Activated CD4-positive, alpha-beta T cell treated with anti-CD3 and anti-CD28 coated beads, Interleukin-2, Interleukin-4, amounts not matched to agents 100 ng/mL and 50 ng/mL, durations not matched to agents 16 hours and 8 hours (primary cell): ENCODE data around the gene NUDT4.
"Not testable (repeated sequence)": the region's sequence is repeated elsewhere in the genome, so short reads cannot be mapped to it uniquely, and the experiment has no call there.

ENCODE experiments used
- DNase-seq: peaks from one replicate; pipeline ENCODE4 v3.0.0-alpha.2; 2020; ENCODE audit warnings: low spot score

The NUDT4 gene

DNA sequence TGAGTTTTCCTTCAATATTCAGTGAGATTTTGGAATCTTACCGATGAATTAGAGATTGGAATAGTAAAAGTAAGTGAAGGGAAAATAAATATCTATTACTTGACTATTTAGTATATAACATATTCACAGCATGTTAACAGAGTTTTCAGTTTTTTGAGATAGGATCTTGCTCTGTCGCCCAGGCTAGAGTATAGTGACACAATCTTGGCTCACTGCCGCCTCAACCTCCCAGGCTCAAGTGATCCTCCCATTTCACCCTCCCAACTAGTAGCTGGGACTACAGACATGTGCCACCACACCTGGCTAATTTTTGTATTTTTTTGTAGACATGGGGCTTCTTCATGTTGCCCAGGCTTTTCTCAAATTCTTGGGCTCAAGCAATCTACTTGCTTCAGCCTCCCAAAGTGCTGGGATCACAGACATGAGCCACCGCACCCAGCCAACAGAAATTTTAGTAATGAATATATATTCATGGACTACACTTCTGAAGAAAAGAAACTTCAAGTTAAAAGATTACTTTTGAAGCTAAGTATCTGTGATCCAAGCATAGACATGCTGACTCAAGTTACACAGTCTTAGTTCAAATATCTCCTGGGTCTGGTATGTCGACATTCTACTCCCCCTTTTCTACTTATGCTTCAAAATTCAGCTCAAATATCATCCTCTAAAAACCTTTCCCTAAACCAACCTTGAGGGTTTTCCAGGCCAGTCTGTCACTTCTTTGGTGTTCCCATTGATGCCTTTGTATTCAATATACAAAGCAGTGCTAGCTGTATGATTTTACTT is 50.2 kb downstream of the NUDT4 start:
- no peak for DNase-seq

- DNase-seq: no peak
These were observed 51.7 kb downstream of the NUDT4 start for GRCh38 chr12:93429448-93429847.

GRCh38 chr12:93429852-93430251 is 52.1 kb downstream of the NUDT4 start:
- no peak for DNase-seq

GRCh38 chr12:93430280-93430679 is 52.6 kb downstream of the NUDT4 start:
- no peak for DNase-seq

DNA sequence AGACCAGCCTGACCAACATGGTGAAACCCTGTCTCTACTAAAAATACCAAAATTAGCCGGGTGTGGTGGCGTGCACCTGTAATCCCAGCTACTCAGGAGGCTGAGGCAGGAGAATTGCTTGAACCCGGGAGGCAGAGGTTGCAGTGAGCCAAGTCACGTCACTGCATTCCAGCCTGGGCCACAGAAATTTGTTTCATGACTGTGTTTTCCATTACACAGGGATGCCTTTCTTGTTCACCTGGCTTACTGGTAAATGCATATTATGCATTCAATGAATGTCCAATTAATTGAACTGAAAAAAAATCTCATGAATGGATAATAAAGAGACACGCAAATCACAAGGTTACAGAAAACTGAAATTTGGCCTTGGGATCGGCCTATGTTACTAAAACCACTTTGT is 54.3 kb downstream of the NUDT4 start:
- not testable (repeated sequence) for DNase-seq

DNA sequence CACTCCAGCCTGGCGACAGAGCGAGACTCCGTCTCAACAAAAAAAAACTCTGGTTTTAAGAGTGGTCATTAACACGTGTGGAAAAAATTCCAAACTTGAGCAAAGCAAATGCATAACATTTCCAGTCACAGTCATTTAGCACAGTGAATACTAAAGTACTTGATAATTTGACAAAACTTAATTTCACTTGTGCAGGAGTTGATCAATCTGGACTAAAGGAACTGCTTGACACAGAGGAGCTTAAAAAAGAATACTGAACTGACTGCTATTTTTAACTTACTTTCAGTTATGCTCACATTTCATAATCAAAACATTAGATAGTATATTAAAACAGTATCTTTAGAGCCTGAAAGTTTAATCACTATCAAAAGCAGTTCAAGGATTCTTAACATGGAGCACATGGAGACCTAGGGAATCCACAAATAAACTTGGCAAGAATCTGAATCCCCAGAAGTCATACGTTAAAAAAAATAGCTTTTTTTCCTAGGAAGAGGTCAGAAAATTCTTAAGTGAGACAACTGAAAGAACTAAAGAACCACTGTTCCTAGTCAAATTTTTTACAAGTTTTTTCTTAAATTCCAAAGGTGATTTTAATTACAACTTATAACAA is 56.6 kb downstream of the NUDT4 start:
- DNase-seq: no peak

DNA sequence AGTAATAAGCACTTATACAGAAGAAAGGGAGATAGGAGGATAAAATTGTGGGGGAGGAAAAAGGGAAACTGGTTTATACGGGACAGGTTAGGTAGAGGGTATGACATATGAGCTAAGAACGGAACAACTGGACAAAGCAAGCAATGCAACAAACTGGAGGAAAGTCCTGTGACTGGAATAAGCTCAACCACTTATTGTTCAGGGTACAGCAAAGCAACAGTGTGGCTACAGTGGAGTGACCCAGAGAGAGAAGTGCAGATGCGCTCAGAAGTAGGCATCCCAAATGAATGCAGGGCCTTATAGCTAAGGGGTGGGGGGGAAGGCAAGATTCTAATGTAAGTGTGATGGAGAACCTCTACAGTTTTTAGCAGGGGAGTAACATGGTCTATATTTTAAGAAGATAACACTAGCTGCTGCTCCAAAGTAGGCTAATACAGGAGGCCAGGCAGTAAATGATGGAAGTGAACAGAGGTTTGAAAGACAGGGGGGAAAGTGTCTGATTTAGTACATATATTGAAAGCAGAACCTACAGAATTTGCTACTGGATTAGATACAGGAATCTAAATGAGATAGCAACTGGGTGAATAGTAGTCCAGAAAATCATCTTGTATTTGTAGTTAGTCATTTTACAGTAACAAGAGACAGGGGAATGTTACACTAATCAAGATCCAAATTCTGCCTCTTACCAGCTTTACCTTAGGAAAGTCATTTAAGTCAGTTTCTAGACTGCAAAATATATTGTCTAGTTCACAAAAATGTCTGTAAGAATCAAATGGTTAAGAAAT is 60.7 kb downstream of the NUDT4 start:
- DNase-seq: no peak

- DNase-seq: no peak
These were observed 62.5 kb downstream of the NUDT4 start for GRCh38 chr12:93440043-93440835.

DNA sequence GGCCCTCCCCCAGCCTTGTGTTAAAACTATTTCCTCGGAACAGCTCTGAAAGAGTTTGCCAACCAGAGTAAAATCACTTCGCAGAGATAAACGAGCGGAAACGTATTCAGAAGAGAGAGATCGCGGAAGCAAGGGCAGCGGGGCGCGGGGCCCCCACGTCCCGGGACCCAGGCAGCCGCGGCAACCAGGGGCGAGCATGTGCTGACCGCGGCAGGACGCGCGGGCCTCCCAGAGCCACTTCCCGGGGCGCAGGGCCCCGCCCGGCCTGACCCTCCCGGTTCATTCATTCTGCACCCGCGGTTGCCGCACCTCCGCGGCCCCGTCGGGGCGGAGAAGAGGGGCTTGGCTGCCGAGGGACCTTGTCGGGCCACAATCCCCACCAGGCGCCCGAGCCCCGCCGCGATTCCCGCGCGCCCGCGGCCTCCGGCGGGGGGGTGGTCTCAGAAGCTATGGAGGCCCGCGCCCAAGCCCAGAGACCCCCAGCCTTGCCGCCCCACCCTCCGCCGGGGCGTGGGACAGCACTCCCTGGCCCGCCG is 63.4 kb downstream of the NUDT4 start:
- no peak for DNase-seq

GRCh38 chr12:93441617-93442410 is 64.1 kb downstream of the NUDT4 start, which contains the start of gene UBE2N:
TSS of gene UBE2N (minus strand) at chr12:93441947. CDS start at chr12:93441884, 63 bp downstream.
- peak; percentile 96 for DNase-seq

DNA sequence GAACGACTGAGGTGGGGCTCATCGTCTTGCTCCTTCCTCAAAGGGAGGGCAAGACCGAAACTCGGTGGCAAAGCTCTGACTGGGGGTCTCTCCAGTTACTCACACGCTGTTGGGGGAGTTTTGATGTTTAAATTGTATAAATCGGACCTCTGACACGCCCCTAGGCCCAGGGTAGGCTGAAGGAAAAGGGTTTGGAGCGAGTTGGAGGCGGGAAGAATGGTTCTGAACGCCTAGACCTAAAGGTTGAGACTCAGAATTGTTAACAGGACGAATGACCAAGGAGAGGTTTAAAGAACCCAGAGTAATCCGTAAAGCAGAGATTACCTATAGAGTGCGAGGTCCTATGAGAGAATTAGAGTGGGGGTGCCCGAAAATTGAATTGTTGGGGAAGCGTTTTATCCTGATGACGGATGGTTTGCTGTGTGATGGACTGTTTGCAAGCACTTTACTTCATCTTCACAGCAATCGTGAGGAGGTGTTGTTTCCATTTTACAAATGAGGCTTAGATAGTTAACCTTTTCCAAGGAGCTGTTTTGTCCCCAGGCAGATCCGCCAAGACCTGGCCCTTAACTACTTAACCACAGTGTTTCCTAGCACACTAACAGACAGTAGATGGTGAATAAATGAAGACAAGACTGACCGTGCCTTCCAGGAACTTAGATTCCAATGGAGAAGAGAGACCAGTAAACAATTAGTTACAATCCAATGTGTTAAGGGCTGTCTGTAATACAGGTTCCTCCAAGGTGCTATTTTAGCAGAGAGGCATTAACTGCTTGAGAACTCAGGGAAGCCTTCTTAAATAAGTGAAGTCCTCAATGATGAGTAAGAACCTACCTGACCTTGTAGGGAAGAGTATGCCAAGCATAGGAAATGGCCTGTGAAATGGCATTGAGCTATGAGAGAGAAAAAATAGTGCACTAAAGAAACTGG is 65.0 kb downstream of the NUDT4 start:
- no peak for DNase-seq

GRCh38 chr12:93443576-93443975 is 65.9 kb downstream of the NUDT4 start:
- no peak for DNase-seq

DNA sequence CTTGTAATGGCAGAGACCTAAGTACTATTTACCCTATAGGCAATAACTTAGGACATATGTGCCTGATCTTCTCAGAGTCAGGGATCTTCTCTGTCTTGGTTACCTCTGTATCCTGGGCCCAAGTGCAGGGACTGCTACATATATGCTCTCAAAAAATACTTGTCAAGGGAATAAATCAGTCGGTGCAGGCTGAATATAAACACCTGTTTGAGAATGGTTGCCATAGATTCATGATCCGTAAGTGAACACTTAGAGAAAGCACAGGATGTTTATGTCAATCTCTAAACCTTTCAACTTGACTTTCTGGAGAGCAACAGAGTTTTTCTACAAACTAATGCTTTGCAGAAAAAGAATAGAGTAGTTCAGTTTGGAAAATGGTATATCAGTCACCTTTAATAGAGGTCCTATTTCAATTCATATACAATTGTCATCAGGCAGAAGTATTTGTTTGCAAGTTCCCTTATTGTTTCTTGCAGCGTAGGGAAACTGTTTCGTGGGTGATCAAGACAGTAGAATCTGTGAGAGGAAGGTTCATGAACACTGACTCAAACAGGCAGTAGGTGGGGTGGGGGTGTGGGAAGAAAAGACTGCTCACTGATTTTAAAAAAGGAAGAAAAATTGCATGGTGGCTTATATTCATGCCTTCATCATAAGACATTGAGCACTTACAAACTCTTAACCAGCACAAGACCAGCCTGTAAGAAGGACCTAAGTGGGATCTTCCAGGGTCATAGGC is 70.0 kb downstream of the NUDT4 start:
- no peak for DNase-seq

GRCh38 chr12:93448796-93449195 is 71.1 kb downstream of the NUDT4 start:
- DNase-seq: no peak

- DNase-seq: no peak
These were observed 71.6 kb downstream of the NUDT4 start for GRCh38 chr12:93449277-93449676.

- no peak for DNase-seq
These were observed 73.9 kb downstream of the NUDT4 start for GRCh38 chr12:93451423-93452158.

DNA sequence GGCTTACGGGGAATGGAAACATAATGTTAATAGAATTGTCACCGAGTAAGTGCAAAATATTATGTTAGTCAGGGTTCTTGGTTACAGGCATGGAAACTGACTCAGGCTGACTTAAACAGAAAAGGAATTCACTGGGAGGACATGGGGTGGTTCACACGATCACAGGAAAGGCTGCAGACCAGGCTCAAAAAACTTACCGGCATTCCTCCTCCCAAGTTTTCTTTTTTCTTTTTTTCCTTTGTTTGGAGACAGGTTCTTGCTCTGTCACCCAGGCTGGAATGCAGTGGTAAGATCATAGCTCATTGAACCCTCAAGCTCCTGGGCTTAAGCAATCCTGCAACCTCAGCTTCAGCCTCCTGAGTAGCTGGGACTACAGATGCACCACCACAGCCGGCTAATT is 75.9 kb downstream of the NUDT4 start:
- no peak for DNase-seq

DNA sequence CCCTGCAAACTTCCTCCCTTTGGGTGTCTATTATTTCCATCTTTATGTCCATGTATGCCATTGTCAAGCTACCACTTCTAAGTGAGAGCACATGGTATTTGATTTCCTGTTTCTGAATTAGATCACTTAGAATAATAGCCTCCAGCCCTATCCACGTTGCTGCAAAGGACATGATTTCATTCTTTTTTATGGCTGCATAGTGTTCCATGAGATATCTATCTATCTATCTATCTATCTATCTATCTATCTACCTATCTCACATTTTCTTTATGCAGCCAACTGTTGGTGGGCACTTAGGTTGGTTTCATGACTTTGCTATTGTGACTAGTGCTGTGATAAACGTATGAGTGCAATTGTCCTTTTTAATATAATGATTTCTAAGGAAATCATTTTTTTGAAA is 78.4 kb downstream of the NUDT4 start:
- DNase-seq: no peak
